HG02970 (cell line): ENCODE measurements around the gene ATXN10.
"Not testable (repeated sequence)": the region's sequence is repeated elsewhere in the genome, so short reads cannot be mapped to it uniquely, and the experiment has no call there.

Source experiments
- ATAC-seq: cut with Tn5 transposase; IDR thresholded peaks from one replicate; pipeline ENCODE4 v1.9.1; 2021; ENCODE audit warnings: mild to moderate bottlenecking, moderate library complexity, moderate number of reproducible peaks; ENCODE audit not compliant: unreplicated experiment, low FRiP score

Gene ATXN10

GRCh38 chr22:45777852-45778375 is 106.3 kb downstream of the ATXN10 start:
- ATAC-seq: no peak

- no peak for ATAC-seq
Measured at GRCh38 chr22:45781459-45781858, 109.8 kb downstream of the ATXN10 start.

- no peak for ATAC-seq
Measured at GRCh38 chr22:45781966-45782365, 110.3 kb downstream of the ATXN10 start.

- no peak for ATAC-seq
Measured at GRCh38 chr22:45783021-45783420, 111.4 kb downstream of the ATXN10 start.

- no peak for ATAC-seq
Measured at GRCh38 chr22:45783690-45784089, 112.1 kb downstream of the ATXN10 start.

GRCh38 chr22:45784357-45785277 is 113.0 kb downstream of the ATXN10 start:
- ATAC-seq: no peak

GRCh38 chr22:45785458-45785857 is 113.8 kb downstream of the ATXN10 start:
- ATAC-seq: no peak

GRCh38 chr22:45786726-45787125 is 115.1 kb downstream of the ATXN10 start:
- ATAC-seq: no peak

GRCh38 chr22:45787759-45788158 is 116.1 kb downstream of the ATXN10 start:
- ATAC-seq: no peak

GRCh38 chr22:45788522-45788921 is 116.9 kb downstream of the ATXN10 start:
- no peak for ATAC-seq

GRCh38 chr22:45790401-45790800 is 118.8 kb downstream of the ATXN10 start:
- no peak for ATAC-seq

- ATAC-seq: no peak
Measured at GRCh38 chr22:45793161-45793560, 121.5 kb downstream of the ATXN10 start.

GRCh38 chr22:45793892-45794291 is 122.3 kb downstream of the ATXN10 start:
- ATAC-seq: no peak

GRCh38 chr22:45796009-45796408 is 124.4 kb downstream of the ATXN10 start:
- not testable (repeated sequence) for ATAC-seq

- no peak for ATAC-seq
Measured at GRCh38 chr22:45799291-45799690, 127.7 kb downstream of the ATXN10 start.

GRCh38 chr22:45802054-45802453 is 130.4 kb downstream of the ATXN10 start:
- no peak for ATAC-seq

- no peak for ATAC-seq
Measured at GRCh38 chr22:45804319-45804985, 132.8 kb downstream of the ATXN10 start.

GRCh38 chr22:45804986-45805325 is 133.3 kb downstream of the ATXN10 start:
- ATAC-seq: no peak

GRCh38 chr22:45805413-45805812 is 133.8 kb downstream of the ATXN10 start:
- no peak for ATAC-seq

- ATAC-seq: no peak
Measured at GRCh38 chr22:45807156-45807915, 135.7 kb downstream of the ATXN10 start.

- no peak for ATAC-seq
Measured at GRCh38 chr22:45812910-45813309, 141.3 kb downstream of the ATXN10 start.
